Activated T-helper 9 cell treated with anti-CD3 and anti-CD28 coated beads, Interleukin-2, amount 50 U/mL, for 16 hours (primary cell): ENCODE data around the gene FBXL20.
"Not testable (repeated sequence)": the region's sequence is repeated elsewhere in the genome, so short reads cannot be mapped to it uniquely, and the experiment has no call there.

Source experiments
- DNase-seq: peaks from one replicate; pipeline ENCODE4 v3.0.0-alpha.2; 2020; ENCODE audit warnings: low read depth

FBXL20 gene

GRCh38 chr17:39250076-39250475 lies 151.3 kb downstream of the FBXL20 start:
- not testable (repeated sequence) for DNase-seq

- no peak for DNase-seq
These were observed 155.2 kb downstream of the FBXL20 start for GRCh38 chr17:39246274-39246673.

- peak; percentile 76 for DNase-seq
These were observed 156.5 kb downstream of the FBXL20 start for GRCh38 chr17:39244600-39245570.

- DNase-seq, result no peak
These were observed 157.3 kb downstream of the FBXL20 start for GRCh38 chr17:39244016-39244599.

- no peak for DNase-seq
These were observed 158.3 kb downstream of the FBXL20 start for GRCh38 chr17:39243155-39243554.

- no peak for DNase-seq
These were observed 160.8 kb downstream of the FBXL20 start for GRCh38 chr17:39240631-39241030.

- DNase-seq, result peak; percentile 47
These were observed 161.6 kb downstream of the FBXL20 start for GRCh38 chr17:39239640-39240314.

- peak; percentile 53 for DNase-seq
These were observed 163.0 kb downstream of the FBXL20 start for GRCh38 chr17:39238311-39238972.

- DNase-seq, result no peak
These were observed 163.8 kb downstream of the FBXL20 start for GRCh38 chr17:39237586-39237985.

GRCh38 chr17:39236981-39237441 lies 164.4 kb downstream of the FBXL20 start:
- no peak for DNase-seq

- DNase-seq, result no peak
These were observed 164.9 kb downstream of the FBXL20 start for GRCh38 chr17:39236450-39236927.

- DNase-seq, result no peak
These were observed 165.6 kb downstream of the FBXL20 start for GRCh38 chr17:39235555-39236449.

GRCh38 chr17:39231591-39232551 lies 169.6 kb downstream of the FBXL20 start:
- peak; percentile 36 for DNase-seq

- DNase-seq, result no peak
These were observed 170.3 kb downstream of the FBXL20 start for GRCh38 chr17:39231091-39231561.

GRCh38 chr17:39230361-39230760 lies 171.1 kb downstream of the FBXL20 start:
- no peak for DNase-seq

- no peak for DNase-seq
These were observed 172.0 kb downstream of the FBXL20 start for GRCh38 chr17:39229274-39229913.

- no peak for DNase-seq
These were observed 174.0 kb downstream of the FBXL20 start for GRCh38 chr17:39227364-39227919.

GRCh38 chr17:39225959-39226683 lies 175.3 kb downstream of the FBXL20 start:
- no peak for DNase-seq
